Measurements from ENCODE around the gene IFI30. TPM values are rescaled to one million over a fixed set of nuclear protein-coding genes. Genes with fewer than 3 reads are reported as not detected.

The IFI30 gene
- 14.6 TPM for total RNA-seq
- long read RNA-seq, transcript IFI30-201 (7 exons, 1,134 nt) = major isoform, 10 of 12 reads
- long read RNA-seq, partial matches to known transcripts = 0 of 12 reads
- long read RNA-seq, other reads (novel, unspliced or antisense) = 2 of 12 reads

- intact Hi-C loops (cut with DNase I) = no loop called here
- DNase-seq (ENCODE audit: low spot score) = peak; percentile 93
Observed at GRCh38 chr19:18173572-18174288, at the start of gene IFI30. TSS of gene IFI30 (plus strand) at chr19:18173813. CDS start at chr19:18173842, 29 bp downstream.

- DNase-seq (ENCODE audit: low spot score) = no peak
- intact Hi-C loops (cut with DNase I) = no loop called here
Observed at GRCh38 chr19:18123819-18124218, 49.8 kb upstream of the IFI30 start.

GRCh38 chr19:18126097-18126496 is 47.5 kb upstream of the IFI30 start:
- intact Hi-C loops (cut with DNase I) = no loop called here
- no peak for DNase-seq (ENCODE audit: low spot score)

GRCh38 chr19:18128044-18128443 is 45.6 kb upstream of the IFI30 start:
- intact Hi-C loops (cut with DNase I) = no loop called here
- DNase-seq (ENCODE audit: low spot score) = no peak

- intact Hi-C loops (cut with DNase I) = no loop called here
- DNase-seq (ENCODE audit: low spot score) = no peak
Observed at GRCh38 chr19:18128805-18129204, 44.8 kb upstream of the IFI30 start.

- DNase-seq (ENCODE audit: low spot score) = no peak
- intact Hi-C loops (cut with DNase I) = no loop called here
Observed at GRCh38 chr19:18130523-18131242, 42.9 kb upstream of the IFI30 start.

- intact Hi-C loops (cut with DNase I) = no loop called here
- no peak for DNase-seq (ENCODE audit: low spot score)
Observed at GRCh38 chr19:18131841-18132596, 41.6 kb upstream of the IFI30 start.

- intact Hi-C loops (cut with DNase I) = no loop called here
- DNase-seq (ENCODE audit: low spot score) = no peak
Observed at GRCh38 chr19:18135712-18136584, 37.7 kb upstream of the IFI30 start.

- no peak for DNase-seq (ENCODE audit: low spot score)
- intact Hi-C loops (cut with DNase I) = no loop called here
Observed at GRCh38 chr19:18137242-18137641, 36.4 kb upstream of the IFI30 start.

- intact Hi-C loops (cut with DNase I) = no loop called here
- no peak for DNase-seq (ENCODE audit: low spot score)
Observed at GRCh38 chr19:18137657-18138339, 35.8 kb upstream of the IFI30 start.

- intact Hi-C loops (cut with DNase I) = no loop called here
- DNase-seq (ENCODE audit: low spot score) = no peak
Observed at GRCh38 chr19:18140473-18140872, 33.1 kb upstream of the IFI30 start.

GRCh38 chr19:18141031-18141430 is 32.6 kb upstream of the IFI30 start:
- no peak for DNase-seq (ENCODE audit: low spot score)
- intact Hi-C loops (cut with DNase I) = no loop called here

GRCh38 chr19:18143902-18144301 is 29.7 kb upstream of the IFI30 start:
- no peak for DNase-seq (ENCODE audit: low spot score)
- intact Hi-C loops (cut with DNase I) = no loop called here

- DNase-seq (ENCODE audit: low spot score) = no peak
Observed at GRCh38 chr19:18144361-18144760, 29.3 kb upstream of the IFI30 start.

GRCh38 chr19:18144906-18145305 is 28.7 kb upstream of the IFI30 start:
- intact Hi-C loops (cut with DNase I) = no loop called here
- no peak for DNase-seq (ENCODE audit: low spot score)

More at GRCh38 chr19:18144361-18144760, 29.3 kb upstream of the IFI30 start:
- intact Hi-C loops (cut with DNase I) = no loop called here

GRCh38 chr19:18145391-18145999 is 28.1 kb upstream of the IFI30 start:
- intact Hi-C loops (cut with DNase I) = no loop called here
- DNase-seq (ENCODE audit: low spot score) = no peak

GRCh38 chr19:18147396-18147795 is 26.2 kb upstream of the IFI30 start:
- intact Hi-C loops (cut with DNase I) = no loop called here
- DNase-seq (ENCODE audit: low spot score) = no peak

- DNase-seq (ENCODE audit: low spot score) = no peak
- intact Hi-C loops (cut with DNase I) = no loop called here
Observed at GRCh38 chr19:18149596-18149975, 24.0 kb upstream of the IFI30 start.

Data from cardiac septum (tissue), 1 donor.